Measurements from ENCODE around the gene METTL9. TPM values are rescaled to one million over a fixed set of nuclear protein-coding genes. Genes with fewer than 3 reads are reported as not detected.
"Not testable (repeated sequence)": the region's sequence is repeated elsewhere in the genome, so short reads cannot be mapped to it uniquely, and the experiment has no call there.

Gene METTL9
- total RNA-seq, 2 donors from 2014 or later = 58.6 to 62.6 TPM

- Histone ChIP-seq H3K36me3 (no peaks in the 10 kb centered on the region), H3K27me3 (no peaks in the 10 kb centered on the region), H3K27ac (no peak overlapping the region), H3K9me3 (no peaks in the 10 kb centered on the region), H3K4me1 (no peaks in the 10 kb centered on the region), H3K4me3 (no peak overlapping the region)
- TF ChIP-seq CTCF (IDR thresholded peaks at IDR 0.05) = no peak
- no peak for DNase-seq (ENCODE audit: low spot score)
Observed at GRCh38 chr16:21580807-21581206, 18.6 kb upstream of the METTL9 start.

GRCh38 chr16:21584817-21585216 is 14.6 kb upstream of the METTL9 start:
- H3K9me3 ChIP-seq = no peaks in the 10 kb centered on the region
- no peaks in the 10 kb centered on the region for H3K4me1 ChIP-seq
- no peak overlapping the region for H3K27ac ChIP-seq
- H3K4me3 ChIP-seq = no peak overlapping the region
- no peaks in the 10 kb centered on the region for H3K36me3 ChIP-seq
- no peaks in the 10 kb centered on the region for H3K27me3 ChIP-seq
- TF ChIP-seq CTCF (IDR thresholded peaks at IDR 0.05) = no peak
- no peak for DNase-seq (ENCODE audit: low spot score)

- not testable (repeated sequence) for H3K27ac ChIP-seq; H3K9me3 ChIP-seq; DNase-seq (ENCODE audit: low spot score)
Observed at GRCh38 chr16:21588593-21588992, 10.8 kb upstream of the METTL9 start.

GRCh38 chr16:21589551-21589950 is 9.8 kb upstream of the METTL9 start:
- no peaks in the 10 kb centered on the region for H3K4me1 ChIP-seq
- H3K4me3 ChIP-seq = no peak overlapping the region
- no peak overlapping the region for H3K27ac ChIP-seq
- H3K9me3 ChIP-seq = no peaks in the 10 kb centered on the region
- H3K36me3 ChIP-seq = no peaks in the 10 kb centered on the region
- H3K27me3 ChIP-seq = no peaks in the 10 kb centered on the region
- DNase-seq (ENCODE audit: low spot score) = no peak
- no peak for TF ChIP-seq CTCF (IDR thresholded peaks at IDR 0.05)

More at GRCh38 chr16:21588593-21588992, 10.8 kb upstream of the METTL9 start:
- not testable (repeated sequence) for H3K4me1 ChIP-seq, H3K27me3 ChIP-seq, H3K4me3 ChIP-seq, H3K36me3 ChIP-seq

GRCh38 chr16:21590287-21590686 is 9.1 kb upstream of the METTL9 start:
- H3K4me3 ChIP-seq = no peak overlapping the region
- no peak overlapping the region for H3K27ac ChIP-seq
- no peak for DNase-seq (ENCODE audit: low spot score)
- no peaks in the 10 kb centered on the region for H3K4me1 ChIP-seq
- H3K9me3 ChIP-seq = no peaks in the 10 kb centered on the region
- no peaks in the 10 kb centered on the region for H3K27me3 ChIP-seq
- TF ChIP-seq CTCF (IDR thresholded peaks at IDR 0.05) = no peak
- no peaks in the 10 kb centered on the region for H3K36me3 ChIP-seq

GRCh38 chr16:21590796-21591195 is 8.6 kb upstream of the METTL9 start:
- no peak for TF ChIP-seq CTCF (IDR thresholded peaks at IDR 0.05)

More at GRCh38 chr16:21590796-21591195, 8.6 kb upstream of the METTL9 start:
- DNase-seq (ENCODE audit: low spot score) = no peak
- H3K4me3 ChIP-seq = no peak overlapping the region
- H3K27me3 ChIP-seq = no peaks in the 10 kb centered on the region
- no peaks in the 10 kb centered on the region for H3K36me3 ChIP-seq
- H3K9me3 ChIP-seq = no peaks in the 10 kb centered on the region
- no peak overlapping the region for H3K27ac ChIP-seq
- H3K4me1 ChIP-seq = no peaks in the 10 kb centered on the region

Data from right atrium auricular region (tissue), 2 donors.